Non-pigmented ciliary epithelial cell (primary cell): Measurements from ENCODE around the gene IL1RAPL1.
"Not testable (repeated sequence)": the region's sequence is repeated elsewhere in the genome, so short reads cannot be mapped to it uniquely, and the experiment has no call there.

Experiments
- DNase-seq: peaks from one replicate; pipeline ENCODE4 v3.0.0-alpha.2; 2010; ENCODE audit warnings: low read depth

The IL1RAPL1 gene

DNA sequence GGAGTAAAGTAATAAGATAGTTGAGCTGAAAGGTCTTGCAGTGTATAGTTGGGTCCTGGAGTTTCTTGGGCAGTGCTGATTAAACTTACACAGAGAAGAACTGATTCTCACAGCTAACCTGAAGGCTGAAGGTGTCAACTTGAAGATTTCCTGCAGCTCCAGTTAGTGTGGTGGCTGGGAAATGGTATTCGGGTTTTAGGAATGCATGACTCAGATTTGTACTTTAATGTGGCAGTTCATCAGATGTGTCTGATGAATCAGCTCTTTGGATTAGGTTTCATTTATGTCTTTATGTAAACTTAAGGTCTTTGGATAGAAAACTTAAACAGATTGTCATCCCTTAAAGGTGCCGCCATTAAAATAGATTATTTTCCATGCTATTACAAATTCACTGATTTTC, 200.0 kb downstream of the IL1RAPL1 start:
- peak; percentile 28 for DNase-seq

DNA sequence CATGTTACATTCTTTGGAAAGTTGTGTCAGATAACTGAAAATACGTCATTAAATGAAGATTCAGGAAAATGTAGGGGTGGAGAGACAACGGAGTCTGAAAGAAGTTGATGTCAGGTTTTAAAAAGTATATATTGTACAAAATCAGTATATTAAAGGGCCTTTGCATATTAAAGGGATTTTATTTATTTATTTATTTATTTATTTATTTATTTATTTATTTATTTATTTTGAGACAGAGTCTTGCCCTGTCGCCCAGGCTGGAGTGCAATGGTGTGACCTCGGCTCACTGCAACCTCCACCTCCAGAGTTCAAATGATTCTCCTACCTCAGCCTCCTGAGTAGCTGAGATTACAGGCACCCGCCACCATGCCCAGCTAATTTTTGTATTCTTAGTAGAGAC, 213.4 kb downstream of the IL1RAPL1 start:
- not testable (repeated sequence) for DNase-seq

DNA sequence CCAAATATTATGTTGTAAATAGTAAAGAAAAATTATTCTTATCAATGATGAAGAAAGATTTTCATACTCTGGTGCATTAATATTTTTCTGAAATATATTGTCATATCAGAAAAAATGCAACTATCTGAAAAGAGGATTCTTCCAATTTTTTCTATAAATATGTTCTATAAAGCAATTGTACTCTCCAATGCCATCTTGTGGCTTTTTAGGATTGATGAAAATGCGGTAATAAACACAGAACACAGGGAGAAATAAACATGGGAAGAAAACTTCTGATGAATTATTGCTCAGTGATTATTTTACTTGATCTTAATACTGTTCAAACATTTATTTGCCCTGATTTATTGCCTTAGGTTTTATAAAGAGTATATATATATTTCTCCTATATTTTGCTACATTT, 215.4 kb downstream of the IL1RAPL1 start:
- DNase-seq: no peak

DNA sequence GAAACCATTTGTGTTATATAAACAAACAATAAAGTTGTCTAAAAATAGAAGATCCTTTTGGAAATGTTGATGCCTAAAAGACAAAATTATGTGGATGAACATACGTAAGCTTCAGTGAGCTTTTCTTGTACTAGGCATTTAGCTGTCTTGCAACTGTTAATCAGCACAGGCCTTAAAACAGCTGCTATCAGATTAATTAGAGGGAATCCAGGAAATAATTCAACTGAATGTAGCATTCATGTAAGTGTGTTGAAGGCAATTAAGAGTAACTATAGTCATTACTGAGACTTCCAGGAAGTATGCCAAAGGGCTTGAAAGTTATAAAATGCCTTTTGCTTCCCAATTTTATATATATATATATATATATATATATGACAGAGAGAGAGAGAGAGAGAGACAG, 248.7 kb downstream of the IL1RAPL1 start:
- DNase-seq: no peak

DNA sequence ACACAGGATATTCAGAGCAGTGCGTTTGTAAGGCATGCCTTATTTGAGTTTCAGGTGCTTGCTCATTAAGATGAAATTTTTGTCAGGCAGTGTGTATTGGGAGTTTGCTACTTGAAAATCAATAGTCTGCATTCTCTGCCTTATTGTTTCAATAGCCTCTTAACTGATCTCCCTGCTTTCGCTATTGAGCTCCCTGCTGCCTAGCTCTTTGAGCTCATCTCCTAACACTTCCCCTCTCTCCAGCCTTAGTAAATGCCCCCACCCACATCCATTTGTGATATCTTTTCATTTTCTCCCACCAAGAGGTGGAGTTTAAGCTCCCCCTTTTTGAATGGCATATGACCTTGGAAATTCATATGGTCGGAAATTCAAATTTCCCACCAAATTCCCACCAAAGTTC, 256.6 kb downstream of the IL1RAPL1 start:
- no peak for DNase-seq

DNA sequence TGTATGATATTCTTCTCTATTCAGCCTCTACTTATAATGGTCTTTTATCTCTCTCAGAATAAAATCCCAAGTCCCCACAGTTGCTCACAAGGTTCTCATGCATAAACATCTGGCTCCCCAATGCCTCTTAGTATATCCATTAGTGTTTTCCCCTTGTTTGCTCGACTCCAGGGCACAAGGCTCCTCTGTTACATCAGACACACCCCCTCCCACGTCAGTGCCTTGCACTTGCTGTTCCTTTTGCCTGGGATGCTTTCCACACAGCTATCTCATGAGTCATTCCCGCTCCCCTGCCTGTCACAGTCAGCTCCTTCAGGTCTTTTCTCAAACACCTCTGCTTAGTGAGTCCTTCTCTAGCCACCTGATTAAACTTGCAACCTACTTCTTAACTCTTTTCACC, 260.2 kb downstream of the IL1RAPL1 start:
- peak; percentile 34 for DNase-seq

DNA sequence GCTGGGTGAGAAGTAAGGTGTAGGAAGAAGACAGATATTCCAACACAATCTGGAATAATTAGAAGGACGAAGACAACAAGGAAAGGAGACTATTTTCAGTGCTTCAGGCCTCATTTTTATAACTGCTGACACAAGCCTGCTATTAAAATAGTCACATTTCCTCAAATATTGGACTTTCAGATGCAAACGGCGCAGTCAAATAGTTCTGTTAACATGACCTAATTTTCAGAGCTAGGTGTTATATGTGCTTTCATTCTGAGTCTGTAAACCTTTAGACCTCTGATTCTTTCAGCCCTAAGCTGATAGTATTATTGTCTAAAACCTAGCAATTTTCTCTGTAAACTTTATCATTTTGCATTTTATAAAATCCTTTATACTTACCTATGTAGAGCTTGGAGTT, 261.5 kb downstream of the IL1RAPL1 start:
- no peak for DNase-seq

DNA sequence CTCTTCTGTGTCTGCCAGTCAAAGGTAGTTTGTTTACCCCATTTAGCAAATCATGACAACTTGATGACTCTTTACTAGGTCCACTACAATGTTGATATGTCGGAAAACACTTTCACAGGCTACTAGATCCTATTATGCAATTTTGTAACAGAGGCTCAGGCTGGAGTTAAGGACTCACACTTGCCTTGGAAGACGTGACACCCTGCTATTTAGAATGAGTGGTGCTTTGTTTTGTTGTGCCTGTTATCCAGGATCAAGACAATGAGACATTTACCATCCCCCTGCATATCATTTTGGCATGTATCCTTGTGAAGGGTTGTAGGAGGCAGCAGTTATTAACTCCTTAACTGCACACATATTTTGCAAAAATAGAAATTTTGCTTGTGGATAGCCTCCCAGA, 263.7 kb downstream of the IL1RAPL1 start:
- DNase-seq: no peak

DNA sequence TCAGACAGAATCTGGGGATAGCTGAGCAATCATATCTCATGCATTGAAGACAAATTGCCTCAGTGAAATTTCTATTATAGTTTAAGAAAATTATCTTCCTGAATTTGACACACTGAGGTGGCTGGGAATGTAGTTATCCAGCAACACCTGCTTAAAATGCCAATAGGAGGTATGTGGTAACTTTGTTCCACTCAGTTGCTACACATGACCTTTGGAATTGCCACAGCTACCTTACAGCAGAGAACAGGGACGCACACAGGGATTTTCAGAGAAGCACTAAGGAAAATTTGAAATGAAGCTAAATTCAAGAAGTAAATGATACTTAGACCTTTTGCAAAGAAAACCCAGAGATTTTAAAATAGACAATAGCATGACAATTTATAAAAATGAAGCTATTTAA, 264.6 kb downstream of the IL1RAPL1 start:
- no peak for DNase-seq

DNA sequence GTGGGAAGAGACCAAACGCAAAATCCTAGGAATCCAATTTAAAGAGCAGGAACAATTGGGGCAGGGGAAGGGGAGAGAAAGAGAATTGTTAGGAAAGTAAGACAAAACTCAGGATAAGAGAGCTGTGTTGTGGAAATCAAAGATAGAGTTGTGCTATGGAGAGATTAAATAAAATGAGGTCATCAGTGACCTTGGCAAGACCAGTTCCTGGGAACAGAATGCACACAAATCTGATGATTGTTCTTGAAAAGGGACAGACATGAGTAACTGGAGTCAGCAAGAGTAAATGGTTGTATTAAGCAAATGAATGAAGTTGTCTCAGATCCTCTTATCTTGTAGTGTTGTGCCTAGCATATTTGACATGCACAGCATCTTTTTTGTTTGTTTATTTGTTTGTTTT, 267.4 kb downstream of the IL1RAPL1 start:
- DNase-seq: no peak

DNA sequence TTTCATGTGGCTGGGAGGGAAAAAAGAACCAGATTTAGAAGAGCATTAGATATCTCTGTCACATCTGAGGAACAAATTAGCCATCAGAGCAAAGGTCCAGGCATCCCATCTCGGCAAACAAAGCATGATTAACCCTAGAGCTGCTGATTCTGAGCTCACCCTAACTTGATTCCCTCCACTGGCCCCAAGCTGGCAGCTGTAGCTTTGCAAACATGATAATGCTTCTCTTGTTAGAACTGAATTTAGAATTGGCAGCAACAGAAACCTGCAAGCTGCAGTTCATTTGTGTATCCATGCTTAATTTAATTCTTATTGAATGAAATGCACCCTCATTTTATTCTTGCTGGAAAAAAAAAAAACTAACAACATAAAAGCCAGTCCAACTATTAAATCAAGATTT, 289.2 kb downstream of the IL1RAPL1 start:
- DNase-seq: no peak

DNA sequence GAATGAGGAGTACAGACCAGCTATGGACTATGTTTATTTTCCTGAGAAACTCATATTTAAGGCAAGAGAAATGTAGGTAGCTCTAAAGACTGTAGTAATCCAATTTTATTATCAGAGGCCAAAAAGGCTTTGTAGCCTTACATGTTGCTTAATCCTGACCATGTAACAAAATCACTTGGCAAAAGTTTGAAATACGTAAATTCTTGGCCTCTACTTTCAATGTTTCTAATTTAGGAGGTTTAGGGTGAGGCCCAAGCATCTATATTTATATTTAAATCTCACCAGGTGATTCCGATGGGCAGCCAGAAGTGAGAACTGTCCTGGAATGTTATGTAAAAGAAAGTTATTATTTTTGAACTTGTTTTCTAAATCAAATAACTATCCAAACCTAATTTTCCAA, 289.7 kb downstream of the IL1RAPL1 start:
- DNase-seq: no peak

DNA sequence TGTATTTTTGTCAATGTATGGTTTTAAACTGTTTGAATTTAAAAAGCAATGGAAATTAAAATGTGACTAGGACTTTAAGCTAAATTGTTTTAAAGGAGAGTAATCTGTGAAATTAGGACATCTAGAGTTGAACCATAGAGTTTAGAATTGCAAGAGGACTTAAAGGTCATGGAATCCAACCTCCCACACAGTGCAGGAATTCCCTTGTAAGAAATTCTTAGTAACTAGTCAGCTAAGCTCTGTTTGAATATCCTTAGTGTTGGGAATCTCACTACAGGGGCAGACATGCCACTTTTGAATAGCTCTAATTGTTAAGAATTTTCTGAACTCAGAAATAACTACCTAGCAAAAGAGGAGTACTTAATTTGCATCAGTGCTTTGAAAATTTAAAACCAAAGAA, 292.9 kb downstream of the IL1RAPL1 start:
- DNase-seq: peak; percentile 24

DNA sequence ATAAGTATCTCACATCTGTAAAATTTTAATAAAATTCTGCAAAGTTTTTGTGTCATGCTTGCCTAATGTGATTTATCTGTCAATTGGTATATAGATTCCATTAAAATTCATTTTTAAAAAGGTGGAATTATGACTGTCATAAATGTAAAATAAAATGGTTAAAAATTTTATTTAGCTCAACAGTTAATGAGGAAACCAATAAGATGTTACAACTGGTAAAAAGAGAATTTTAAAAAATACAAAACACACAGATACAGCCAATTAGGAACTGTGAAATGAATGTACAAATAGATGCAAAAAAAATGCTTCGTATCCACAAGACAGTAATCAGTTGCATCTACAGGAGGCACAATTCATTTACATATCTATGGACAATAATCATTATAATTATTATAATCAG, 297.6 kb downstream of the IL1RAPL1 start:
- DNase-seq: no peak

DNA sequence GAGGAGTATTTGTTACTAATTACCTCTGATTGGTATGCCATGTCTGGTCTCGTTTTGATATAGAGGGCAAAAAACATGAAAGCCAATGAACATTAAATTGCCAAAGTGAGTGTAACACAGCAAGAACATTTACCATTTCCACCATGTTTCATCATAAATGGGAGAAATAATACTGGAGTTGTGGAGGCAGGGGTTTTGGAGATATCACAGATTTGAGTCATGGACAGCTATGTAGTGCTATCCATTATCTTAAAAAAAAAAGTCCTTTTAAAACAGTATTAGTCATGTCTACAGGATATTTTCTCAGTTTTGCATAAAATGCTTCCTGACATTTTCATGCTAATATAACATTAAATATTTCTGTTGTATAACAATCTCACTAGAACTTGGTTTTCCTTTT, 301.2 kb downstream of the IL1RAPL1 start:
- DNase-seq: no peak

DNA sequence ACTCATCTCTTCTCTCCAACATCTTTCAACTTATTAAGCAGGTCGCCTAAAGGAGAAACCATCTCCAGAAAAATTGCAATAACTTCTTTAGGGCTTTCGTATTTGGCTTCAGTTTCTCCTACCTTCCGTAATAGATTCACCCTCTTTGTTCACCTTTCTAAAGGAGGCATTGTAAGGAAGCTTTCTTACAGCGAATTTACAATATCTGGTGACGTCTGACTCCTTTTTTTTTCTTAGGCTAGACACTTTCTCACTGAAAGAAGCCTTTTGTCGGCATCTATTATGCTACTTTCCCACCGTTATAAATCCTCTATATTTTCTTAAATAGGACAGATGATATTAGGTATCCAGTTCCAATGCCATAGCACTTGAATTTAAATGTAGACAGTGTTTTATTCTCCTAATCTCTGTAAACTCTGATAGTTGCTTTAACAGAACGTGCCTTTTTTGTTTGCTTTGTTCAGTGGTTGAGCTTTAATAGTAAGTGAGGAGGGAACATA, 302.4 kb downstream of the IL1RAPL1 start:
- DNase-seq: no peak

DNA sequence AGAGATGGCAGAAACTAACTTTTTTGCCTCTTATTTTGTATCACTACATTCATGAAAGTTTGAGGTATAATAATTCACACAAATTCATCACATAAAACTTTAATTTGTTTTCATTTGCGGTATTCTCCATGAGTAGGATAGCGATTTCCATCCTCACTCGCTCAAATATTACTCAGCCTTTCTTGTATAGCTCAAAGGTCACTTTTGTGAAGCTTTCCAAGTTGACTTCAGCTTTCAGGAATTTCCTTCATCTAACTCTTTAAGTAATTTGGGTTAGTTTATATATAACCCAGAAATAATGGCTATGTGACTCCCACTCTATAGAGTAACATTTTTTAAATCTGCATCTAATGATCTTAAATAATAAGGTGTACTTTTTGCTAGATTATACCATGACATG, 314.4 kb downstream of the IL1RAPL1 start:
- DNase-seq: no peak

DNA sequence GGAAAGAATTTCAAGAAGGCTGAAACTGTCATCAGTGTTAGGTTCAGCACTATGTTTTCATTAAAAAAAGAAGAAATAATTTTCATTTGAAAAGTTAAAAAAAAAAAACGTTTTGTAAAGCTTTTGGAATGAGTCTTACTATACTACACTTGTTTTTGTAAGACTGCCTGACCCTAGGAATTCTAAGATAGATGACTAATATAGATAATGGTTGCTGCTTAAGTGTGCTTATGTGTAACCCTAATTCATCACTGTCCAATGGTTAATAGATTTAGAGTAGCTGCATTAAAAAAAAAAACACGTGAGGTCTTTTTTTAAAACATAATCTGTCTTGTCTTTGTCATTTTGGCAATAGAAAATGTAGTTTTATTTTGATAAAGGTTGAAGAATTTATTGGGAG, 323.2 kb downstream of the IL1RAPL1 start:
- no peak for DNase-seq

DNA sequence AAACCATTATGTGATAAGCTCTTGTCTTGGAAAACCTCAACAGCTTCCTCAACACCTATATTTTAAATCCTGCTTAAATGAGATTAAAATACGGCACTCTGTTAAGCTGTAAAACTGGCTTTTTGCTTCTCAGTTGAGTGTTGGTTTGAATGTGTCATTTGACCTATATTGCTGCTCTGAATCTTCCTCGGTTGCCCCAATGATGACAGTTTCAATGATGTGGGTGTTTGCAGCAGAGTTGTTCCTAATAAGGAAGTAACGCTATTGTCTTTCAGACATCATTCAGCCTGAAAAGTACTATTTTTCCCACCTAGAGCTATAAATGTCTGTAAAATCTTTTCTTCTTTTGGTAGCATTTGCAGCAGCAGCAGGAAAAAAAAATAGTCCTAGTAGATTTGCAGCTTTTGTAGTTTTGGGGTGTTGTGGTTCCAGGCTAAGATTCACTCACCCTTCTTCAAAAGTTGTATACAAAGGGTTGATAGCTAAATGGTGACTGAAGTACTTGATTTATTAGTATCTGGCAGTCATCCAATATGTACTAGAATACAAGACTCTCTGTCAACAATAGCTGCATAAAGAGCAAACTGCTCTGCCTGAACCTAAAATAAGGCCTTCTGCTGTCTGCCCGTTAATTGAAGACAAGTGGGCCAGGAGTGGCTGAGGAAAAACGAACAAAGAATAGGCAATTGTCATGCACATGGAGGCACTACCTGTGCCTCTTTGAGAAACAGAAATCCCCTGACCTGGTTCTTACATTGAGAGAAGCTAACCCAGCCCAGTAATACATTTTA, 333.1 kb downstream of the IL1RAPL1 start:
- no peak for DNase-seq

DNA sequence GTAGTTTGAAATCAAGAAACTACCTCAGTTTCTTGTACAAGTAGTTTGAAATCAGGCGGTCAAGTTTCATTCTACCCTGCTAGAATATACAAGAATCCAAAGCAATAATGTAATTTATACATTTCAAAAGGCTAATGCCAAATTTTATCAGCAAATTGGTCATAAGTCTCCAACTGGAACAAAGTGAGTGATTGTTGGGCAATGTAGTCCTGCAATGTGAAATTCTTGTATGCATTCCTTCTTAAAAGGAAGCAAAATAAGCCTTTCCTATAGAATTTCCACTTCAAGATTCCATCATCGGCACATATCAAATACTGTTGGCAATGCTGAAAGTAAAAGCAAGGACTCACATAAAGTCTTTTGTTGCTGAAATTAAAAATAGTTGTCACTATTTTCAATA, 334.9 kb downstream of the IL1RAPL1 start:
- no peak for DNase-seq

DNA sequence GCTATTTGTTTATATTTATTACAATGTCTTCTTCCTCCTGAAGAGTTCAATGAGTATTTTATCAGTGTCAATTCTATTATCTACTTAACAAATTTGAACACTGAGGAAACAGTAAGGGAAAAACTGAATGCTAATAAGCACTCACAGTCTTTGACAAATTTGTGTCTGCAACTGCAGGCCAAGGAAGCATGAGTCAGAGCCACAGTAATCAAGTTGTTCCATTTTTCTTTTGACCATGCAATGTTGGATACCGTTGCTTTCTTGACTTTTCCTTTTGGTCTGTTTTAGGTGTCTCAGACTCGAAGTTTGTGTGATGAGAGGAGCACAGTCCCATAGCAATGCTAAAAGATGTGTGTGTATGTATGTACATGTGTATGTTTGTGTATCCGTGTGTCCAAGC, 359.6 kb downstream of the IL1RAPL1 start:
- DNase-seq: no peak

DNA sequence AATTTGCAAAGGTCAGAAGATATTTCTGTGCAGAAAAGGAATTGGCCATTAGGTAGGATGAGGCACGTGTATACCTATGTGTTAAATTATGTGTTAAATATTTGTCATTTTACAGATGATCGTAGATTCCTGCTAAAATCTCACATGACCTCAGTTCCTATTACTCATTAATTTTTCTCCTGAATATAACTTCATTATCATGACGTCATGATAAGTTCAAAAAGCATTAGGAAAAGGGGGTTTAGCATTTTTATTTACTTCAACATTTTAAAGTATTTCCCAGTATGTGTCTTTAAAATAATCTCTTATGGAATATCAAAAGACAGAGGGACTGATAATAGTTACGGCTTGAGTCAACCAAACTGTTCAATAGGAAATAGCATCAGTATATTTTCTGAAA, 372.8 kb downstream of the IL1RAPL1 start:
- DNase-seq: no peak

DNA sequence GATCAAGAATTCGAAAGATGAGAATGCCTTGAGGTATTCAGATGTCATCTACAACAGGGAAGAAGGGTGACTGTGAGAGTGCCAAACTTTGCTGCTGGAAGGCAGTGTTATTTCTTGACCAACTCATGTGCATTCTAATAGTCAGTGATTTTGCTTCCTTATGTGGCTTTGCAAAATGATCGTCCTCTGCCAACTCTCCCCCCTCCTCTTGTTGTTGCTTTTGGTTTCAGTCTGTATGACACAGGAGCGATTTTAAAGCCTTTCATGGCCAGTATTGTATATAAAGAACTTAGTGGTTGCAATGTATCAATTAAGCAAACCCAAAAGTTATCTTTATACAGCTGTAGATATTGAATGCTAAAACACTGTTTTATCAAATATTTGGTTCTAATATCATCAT, 379.1 kb downstream of the IL1RAPL1 start:
- DNase-seq: no peak

DNA sequence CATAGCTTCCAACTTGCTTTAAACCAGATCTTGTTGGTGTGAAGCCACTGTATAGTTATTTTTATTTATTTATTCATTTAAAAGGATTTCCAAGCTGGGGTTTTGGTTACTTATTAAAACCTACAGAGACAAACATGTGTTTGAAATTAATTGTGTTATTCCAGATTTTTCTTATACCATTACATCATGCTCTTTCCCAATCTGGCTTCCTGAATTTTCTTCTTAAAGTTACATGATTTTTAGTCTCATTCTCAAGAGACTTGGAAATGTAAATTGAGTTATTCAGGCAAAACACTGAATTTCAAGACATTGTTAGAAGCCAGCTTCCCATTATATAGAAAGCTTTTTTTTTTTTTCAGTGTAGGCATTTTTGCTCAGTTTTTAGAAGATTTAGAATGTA, 381.9 kb downstream of the IL1RAPL1 start:
- DNase-seq: no peak
